T1000 (cell line): Measurements from ENCODE around the gene RAB40B.

ENCODE experiments used
- DNase-seq: peaks from one replicate; lab custom pipeline; 2025; ENCODE audit warnings: mixed read lengths; lab: John Stamatoyannopoulos, UW

Gene RAB40B

DNA sequence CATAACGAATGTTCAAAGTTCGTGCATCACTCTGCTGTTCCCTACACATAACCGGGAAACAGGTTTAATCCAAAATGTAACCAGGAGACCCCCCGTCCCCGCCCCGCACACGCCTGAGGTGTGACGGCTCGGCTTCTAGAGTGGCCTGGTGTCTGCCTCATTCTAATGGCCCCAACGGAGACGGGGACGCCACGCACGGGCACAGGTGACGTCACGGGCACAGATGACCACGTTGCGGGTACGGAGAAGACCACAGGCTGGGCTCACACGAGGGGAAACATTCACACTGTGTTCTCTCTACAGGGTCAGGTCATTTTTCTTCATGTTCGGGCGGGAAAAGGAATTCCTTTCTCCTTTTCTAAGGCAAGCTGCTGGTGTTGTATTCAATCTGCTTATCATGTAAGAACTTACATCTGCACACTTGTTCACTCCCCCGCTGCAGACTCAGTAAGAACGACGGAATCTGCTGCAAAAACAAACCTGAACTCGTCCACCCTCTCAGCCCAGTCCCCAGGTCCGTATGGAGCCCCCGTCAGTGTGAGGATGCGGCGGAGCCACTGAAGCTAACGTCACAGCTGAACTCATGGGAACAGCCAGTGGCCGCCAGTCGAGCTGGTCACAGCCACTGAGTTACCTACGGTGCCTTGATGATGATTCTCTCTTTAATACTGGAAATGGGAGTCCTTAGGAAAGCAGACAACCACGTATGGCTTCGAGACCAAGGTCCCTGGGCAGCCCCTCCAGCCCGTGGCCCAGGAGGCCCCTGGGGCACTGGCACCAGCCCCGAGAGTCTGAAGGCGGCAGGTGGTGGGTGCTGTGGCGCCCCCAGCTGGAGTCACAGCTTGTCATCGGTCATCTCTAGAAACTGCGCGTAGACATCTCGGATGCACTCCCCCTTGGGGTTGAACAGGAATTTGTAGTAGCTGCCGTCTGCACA lies 83.1 kb downstream of the RAB40B start:
- no peak for DNase-seq

DNA sequence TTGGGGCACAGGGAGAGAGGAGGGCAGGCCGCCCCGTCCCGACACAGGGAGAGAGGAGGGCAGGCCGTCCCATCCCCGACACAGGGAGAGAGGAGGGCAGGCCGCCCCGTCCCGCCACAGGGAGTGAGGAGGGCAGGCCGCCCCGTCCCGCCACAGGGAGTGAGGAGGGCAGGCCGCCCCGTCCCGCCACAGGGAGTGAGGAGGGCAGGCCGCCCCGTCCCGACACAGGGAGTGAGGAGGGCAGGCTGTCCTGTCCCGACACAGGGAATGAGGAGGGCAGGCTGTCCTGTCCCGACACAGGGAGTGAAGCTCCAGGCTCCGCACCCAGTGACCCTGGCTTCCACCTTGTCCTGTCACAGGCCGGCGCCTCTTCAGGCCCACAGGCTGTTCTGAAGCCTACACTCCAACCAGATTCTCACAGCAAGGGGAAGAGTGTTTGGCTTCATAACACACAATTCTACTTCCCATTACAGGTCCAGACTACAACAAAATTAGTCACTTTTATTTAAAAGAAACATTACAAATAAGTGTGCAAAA lies 84.3 kb downstream of the RAB40B start:
- DNase-seq, result no peak

DNA sequence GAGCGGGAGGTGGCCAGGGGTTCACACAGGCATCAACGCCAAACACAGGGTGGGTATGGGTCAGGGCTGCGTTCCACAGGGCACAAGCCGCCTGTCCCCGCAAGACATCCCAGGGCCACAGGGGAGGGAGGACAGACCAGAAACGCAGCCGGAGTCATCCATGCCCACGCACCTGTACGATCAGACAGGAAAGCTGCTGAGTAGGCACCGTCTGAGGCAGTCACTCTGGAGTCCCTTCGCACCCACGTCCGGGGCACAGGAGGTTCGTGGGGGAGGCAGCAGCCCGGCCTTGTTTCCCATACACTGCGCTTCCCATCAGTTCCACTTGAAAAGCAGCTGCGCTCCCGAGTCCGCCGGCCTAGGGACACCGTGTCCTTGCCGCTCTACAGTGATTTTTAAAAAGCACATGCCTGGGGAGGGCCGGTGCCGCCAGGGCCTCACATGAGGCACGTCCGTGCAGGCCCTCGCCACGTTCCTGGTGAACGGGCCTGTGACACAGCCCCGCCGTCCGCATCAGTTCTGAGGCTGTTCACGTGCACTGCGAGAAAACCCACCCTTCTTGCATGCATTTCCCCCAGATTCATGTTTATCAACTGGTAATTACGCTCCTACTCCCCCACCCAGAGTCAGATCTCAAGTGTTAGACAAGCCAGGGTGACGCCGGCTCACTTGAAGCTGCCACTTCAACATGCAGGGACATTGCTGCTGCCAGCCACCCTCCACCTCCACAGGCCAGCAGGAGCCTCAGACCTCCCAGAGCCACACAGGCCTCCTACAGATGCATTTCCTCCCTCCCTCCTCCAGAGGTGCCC lies 85.0 kb downstream of the RAB40B start:
- no peak for DNase-seq

DNA sequence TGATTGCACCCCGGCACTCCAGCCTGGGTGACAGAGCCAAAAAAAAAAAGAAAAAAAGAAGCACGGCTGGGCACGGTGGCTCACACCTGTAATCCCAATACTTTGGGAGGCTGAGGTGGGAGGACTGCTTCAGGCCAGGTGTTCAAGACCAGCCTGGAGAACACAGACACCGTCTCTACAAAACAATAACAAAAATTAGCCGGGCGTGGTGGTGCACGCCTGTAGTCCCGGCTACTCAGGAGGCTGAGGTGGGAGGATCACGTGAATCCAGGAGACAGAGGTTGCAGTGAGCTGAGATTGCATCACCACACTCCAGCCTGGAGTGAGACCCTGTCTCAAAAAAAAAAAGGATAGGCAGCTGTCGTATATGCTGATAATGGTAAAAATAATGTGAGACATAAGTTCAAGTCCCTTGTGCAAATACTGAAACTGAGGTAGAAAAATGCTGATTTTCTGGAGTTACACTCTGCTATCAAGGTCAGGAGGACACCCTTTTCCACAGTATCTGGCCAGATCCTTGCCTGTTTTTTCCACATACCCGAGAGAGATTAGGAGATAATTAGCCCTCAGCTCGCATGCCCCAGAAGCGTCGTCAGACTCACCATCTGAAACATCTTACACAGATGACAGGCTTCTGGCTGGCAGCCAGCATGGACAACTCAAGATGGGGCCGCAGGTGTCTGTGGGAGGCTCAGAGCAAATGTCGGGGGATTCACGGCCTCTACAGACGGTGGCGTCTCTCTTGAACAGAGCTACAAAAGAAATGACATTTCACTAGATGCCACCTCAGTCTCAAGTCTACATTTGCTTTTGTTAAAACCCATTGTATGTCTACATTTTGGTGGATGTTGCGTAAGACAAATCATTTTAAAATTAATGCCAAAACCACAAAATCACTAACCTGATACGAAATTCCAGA lies 87.1 kb downstream of the RAB40B start:
- DNase-seq, result no peak

DNA sequence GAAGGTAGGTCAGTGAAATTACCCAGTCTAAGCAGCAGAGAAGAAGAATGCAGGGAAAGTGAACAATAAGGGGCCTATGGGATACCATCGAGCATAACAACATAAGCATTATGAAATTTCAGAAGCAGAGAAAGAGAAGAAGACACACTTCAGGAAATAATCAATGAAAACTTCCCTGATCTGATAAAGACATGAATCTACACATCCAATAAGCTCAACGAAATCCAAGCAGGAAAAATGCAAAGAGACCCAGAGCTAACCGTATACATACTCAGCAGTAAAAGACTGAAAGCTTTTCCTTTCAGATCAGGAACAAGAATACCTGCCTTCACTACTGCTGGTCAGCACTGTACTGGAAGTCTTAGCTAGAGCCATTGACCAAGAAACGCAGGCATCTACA lies 88.8 kb downstream of the RAB40B start:
- no peak for DNase-seq

DNA sequence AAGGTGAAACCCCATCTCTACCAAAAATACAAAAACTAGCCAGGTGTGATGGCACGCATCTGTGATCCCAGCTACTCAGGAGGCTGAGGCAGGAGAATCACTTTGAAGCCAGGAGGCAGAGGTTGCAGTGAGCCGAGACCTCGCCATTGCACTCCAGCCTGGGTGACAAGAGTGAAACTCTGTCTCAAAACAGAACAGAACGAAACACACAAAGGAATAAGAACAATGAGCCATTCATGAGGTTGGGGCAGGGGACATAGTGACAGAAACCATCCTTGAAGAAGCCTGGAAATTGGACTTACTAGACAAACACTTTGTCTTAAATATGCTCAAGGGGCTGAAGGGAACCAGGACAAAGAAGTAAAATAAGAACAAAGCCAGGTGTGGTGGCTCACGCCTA lies 89.7 kb downstream of the RAB40B start:
- DNase-seq, result no peak

GRCh38 chr17:82605939-82606600 lies 92.4 kb downstream of the RAB40B start:
- no peak for DNase-seq
